ENCODE results near the gene ZC3H8. TPM values are rescaled to one million over a fixed set of nuclear protein-coding genes. Genes with fewer than 3 reads are reported as not detected.

The ZC3H8 gene
- total RNA-seq, 5 donors from 2014 or later (not counting 1 experiment from before 2014, with no cell fraction given), result 16.1 to 29.9 (median 22.1) TPM

- H3K4me1 Mint-ChIP-seq, result peaks cover 10 to 13% (median 12%) of the 10 kb centered on the region in 3 donors
- H3K4me1 ChIP-seq (ENCODE audit: control insufficient read depth in 1 of 2, extremely low read depth in 1 of 2, insufficient read depth in 2 of 2, low read length in 2 of 2), result peaks cover 2 to 3% of the 10 kb centered on the region in 2 experiments
- H3K4me3 ChIP-seq (ENCODE audit: control insufficient read depth in 1 of 2, extremely low read depth in 1 of 2, low read length in 1 of 2), result no peak overlapping the region
- ATAC-seq (replicated peaks in 1 of 4), result no peak
- no peak overlapping the region for H3K27ac ChIP-seq (ENCODE audit: low read length)
- H3K27me3 Mint-ChIP-seq, result no peaks in the 10 kb centered on the region
- H3K9me3 ChIP-seq, result no peaks in the 10 kb centered on the region
- H3K36me3 Mint-ChIP-seq, result no peaks in the 10 kb centered on the region
- H3K27me3 ChIP-seq (replicated peaks in 1 of 2; ENCODE audit: control insufficient read depth in 2 of 2, extremely low read depth in 1 of 2, insufficient read depth in 2 of 2, low read length in 1 of 2), result peaks cover 0 to 4% of the 10 kb centered on the region in 2 experiments
- H3K4me3 Mint-ChIP-seq, result no peak overlapping the region
- ChIA-PET CTCF (interaction anchor here in 1 of 2 donors (0.7 kb wide), 1 partner anchor 90 kb away, joined by 5 read pairs; no protein-coding TSS in a partner anchor), POLR2A (interaction anchor here in 1 of 2 donors (0.7 kb wide), 1 partner anchor 35 kb away, joined by 7 read pairs; no protein-coding TSS in a partner anchor)
- WGBS (ENCODE audit: insufficient coverage), result 93% methylated on average over 6 of the region's 6 CpGs
- DNase-seq, result no peak
- H3K9me3 Mint-ChIP-seq, result no peaks in the 10 kb centered on the region
- H3K36me3 ChIP-seq (ENCODE audit: control insufficient read depth in 2 of 2, extremely low read depth in 1 of 2, insufficient read depth in 1 of 2, low read length in 1 of 2), result no peaks in the 10 kb centered on the region
- H3K27ac Mint-ChIP-seq, result no peak overlapping the region
Observed at GRCh38 chr2:112162341-112162740, 92.5 kb downstream of the ZC3H8 start.

Other genes starting within 250 kb of the ZC3H8 start
- 10 to 100 TPM; 16.8 to 22.7 (median 19.3) TPM for gene TMEM87B, start 199.8 kb downstream of the ZC3H8 start, total RNA-seq
- 10 to 100 TPM; 11.9 to 68.5 (median 48.8) TPM for gene FBLN7, start 116.7 kb downstream of the ZC3H8 start, total RNA-seq
- gene ZC3H6, start 20.6 kb upstream of the ZC3H8 start, total RNA-seq, result 10 to 100 TPM; 19.6 to 29.9 (median 25.9) TPM
- gene RGPD8, start 178.6 kb upstream of the ZC3H8 start, total RNA-seq, result 10 to 100 TPM; 10.8 to 61.4 (median 20.7) TPM
- 10 to 100 TPM; 11.9 to 23.3 (median 20.2) TPM for gene TTL, start 227.1 kb upstream of the ZC3H8 start, total RNA-seq

All from T-cell (primary cell).